ENCODE results near the gene CENPU. TPM values are rescaled to one million over a fixed set of nuclear protein-coding genes. Genes with fewer than 3 reads are reported as not detected.
"Not testable (repeated sequence)": the region's sequence is repeated elsewhere in the genome, so short reads cannot be mapped to it uniquely, and the experiment has no call there.

Gene CENPU
- total and polyA plus RNA-seq, 2 of the 8 experiments (the other 6 are each of a cell fraction or from before 2014, with no cell fraction given), result 32.1 to 122 TPM

DNA sequence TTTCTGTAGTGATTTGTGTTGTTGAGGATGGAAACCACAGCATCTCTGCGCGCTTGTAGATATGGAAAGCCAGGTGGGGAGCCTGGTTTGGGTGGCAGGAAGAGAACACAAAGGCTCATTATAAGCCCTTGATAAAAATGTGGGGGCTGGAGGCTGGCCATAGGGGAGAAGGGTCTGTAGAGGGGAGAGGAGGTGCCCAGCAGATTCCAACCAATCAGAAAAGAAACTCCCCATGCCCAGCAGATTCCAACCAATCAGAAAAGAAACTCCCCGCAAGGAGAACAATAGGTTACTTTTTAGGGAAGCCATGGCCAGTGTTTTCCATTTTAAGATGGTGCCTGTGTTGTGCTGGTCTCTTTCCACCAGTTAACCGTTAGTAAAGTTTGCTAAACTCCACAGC is 9.8 kb upstream of the CENPU start:
- H2BK15ac ChIP-seq (ENCODE audit: low read length), result no peak overlapping the region
- TF ChIP-seq PHF8 (conservative IDR thresholded peaks at IDR 0.05; ENCODE audit: low read depth, low read length), result no peak
- no peak overlapping the region for H2AK5ac ChIP-seq (ENCODE audit: low read depth, low read length)
- no peak overlapping the region for H3K23ac ChIP-seq (ENCODE audit: insufficient read length)
- no peak overlapping the region for H3K18ac ChIP-seq (ENCODE audit: extremely low read depth, low read length)
- 72% methylated on average over 4 of the region's 4 CpGs; no CpG with 5 or more reads in 1 of the 2 experiments for WGBS, 2 experiments (ENCODE audit: extremely low coverage in 1 of 2, insufficient coverage in 1 of 2, insufficient read length in 1 of 2, insufficient replicate concordance in 2 of 2, low coverage in 1 of 2, low lambda C conversion rate in 2 of 2, missing lambda C conversion rate in 1 of 2)
- no peak for FAIRE-seq
- H4K8ac ChIP-seq (ENCODE audit: extremely low read depth, insufficient read depth, low read length), result no peak overlapping the region
- POLR2A ChIA-PET (ENCODE audit: partially characterized antibody), result no interaction called here
- H3K4me3 ChIP-seq (ENCODE audit: extremely low read depth in 1 of 4, insufficient read depth in 2 of 4, low read depth in 3 of 4, low read length in 4 of 4), result no peak overlapping the region
- H3K4ac ChIP-seq (replicated peaks; ENCODE audit: insufficient read length, low read depth, low read length), result no peak overlapping the region
- no peak for DNase-seq (ENCODE audit: low read depth in 1 of 2, low spot score in 2 of 2)
- H3K4me1 ChIP-seq (replicated peaks in 1 of 4; ENCODE audit: control insufficient read depth in 3 of 4, insufficient read depth in 4 of 4, low read length in 3 of 4), result peaks cover 5 to 21% (median 13%) of the 10 kb centered on the region in 4 experiments
- H2AFZ ChIP-seq (ENCODE audit: low read length), result no peak overlapping the region
- H3K9ac ChIP-seq (replicated peaks in 1 of 4; ENCODE audit: extremely low read depth in 1 of 4, low read depth in 3 of 4, low read length in 3 of 4), result no peak overlapping the region
- H3K27ac ChIP-seq (ENCODE audit: low read depth, low read length), result no peak overlapping the region
- peaks cover 0 to 6% (median 0%) of the 10 kb centered on the region in 4 experiments; a peak in 1 of 8 replicates for H3K36me3 ChIP-seq (ENCODE audit: control insufficient read depth in 2 of 4, insufficient read depth in 4 of 4, low read length in 3 of 4)
- peaks cover 16% of the 10 kb centered on the region in 2 experiments for H3K9me3 ChIP-seq (ENCODE audit: insufficient read depth in 2 of 2, low read depth in 1 of 2, low read length in 1 of 2)
- no peaks in the 10 kb centered on the region for H3K79me2 ChIP-seq (ENCODE audit: control insufficient read depth in 1 of 2, insufficient read depth in 2 of 2, low read length in 2 of 2)
- no peaks in the 10 kb centered on the region for H3K79me1 ChIP-seq (ENCODE audit: low read depth, low read length)
- no peaks in the 10 kb centered on the region for H3K27me3 ChIP-seq (replicated peaks in 1 of 4; ENCODE audit: control insufficient read depth in 3 of 4, extremely low read depth in 1 of 4, insufficient read depth in 3 of 4, low read length in 3 of 4)
- no peaks in the 10 kb centered on the region for H4K20me1 ChIP-seq (replicated peaks in 1 of 2; ENCODE audit: control insufficient read depth in 1 of 2, insufficient read depth in 2 of 2, low read length in 2 of 2)
- H3K56ac ChIP-seq (replicated peaks; ENCODE audit: insufficient read length, low read depth, low read length), result no peak overlapping the region
- no peak overlapping the region for H2BK5ac ChIP-seq (ENCODE audit: low read depth, low read length)
- CTCF ChIA-PET (ENCODE audit: partially characterized antibody), result interaction anchor here (1.0 kb wide), 1 partner anchor 22 kb away, joined by 4 read pairs; no protein-coding TSS in a partner anchor
- H3K14ac ChIP-seq (ENCODE audit: insufficient read length), result no peak overlapping the region
- H2BK12ac ChIP-seq (ENCODE audit: low read depth, low read length), result no peak overlapping the region
- H3K23me2 ChIP-seq (ENCODE audit: low read depth, low read length), result no peaks in the 10 kb centered on the region
- no peak overlapping the region for H2BK20ac ChIP-seq (ENCODE audit: low read length)
- no peak overlapping the region for H4K91ac ChIP-seq (replicated peaks; ENCODE audit: insufficient read length, low read length)
- no peak overlapping the region for H4K5ac ChIP-seq (ENCODE audit: insufficient read length, low read depth, low read length)
- H3K4me2 ChIP-seq (ENCODE audit: insufficient read depth in 1 of 2, low read depth in 2 of 2, low read length in 2 of 2), result no peak overlapping the region
- H2BK120ac ChIP-seq (replicated peaks; ENCODE audit: low read depth, low read length), result no peak overlapping the region

DNA sequence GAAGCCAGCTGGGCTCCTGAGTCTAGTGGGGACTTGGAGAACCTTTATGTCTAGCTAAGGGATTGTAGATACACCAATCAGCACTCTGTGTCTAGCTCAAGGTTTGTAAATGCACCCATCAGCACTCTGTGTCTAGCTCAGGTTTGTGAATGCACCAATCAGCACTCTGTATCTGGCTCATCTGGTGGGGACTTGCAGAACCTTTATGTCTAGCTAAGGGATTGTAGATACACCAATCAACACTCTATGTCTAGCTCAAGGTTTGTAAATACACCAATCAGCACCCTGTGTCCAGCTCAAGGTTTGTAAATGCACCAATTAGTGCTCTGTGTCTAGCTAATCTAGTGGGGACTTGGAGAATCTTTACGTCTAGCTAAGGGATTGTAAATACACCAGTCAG is 7.8 kb upstream of the CENPU start:
- H3K4ac ChIP-seq (replicated peaks; ENCODE audit: insufficient read length, low read depth, low read length); FAIRE-seq; H3K23me2 ChIP-seq (ENCODE audit: low read depth, low read length); H2BK20ac ChIP-seq (ENCODE audit: low read length); DNase-seq (ENCODE audit: low read depth in 1 of 2, low spot score in 2 of 2); H3K18ac ChIP-seq (ENCODE audit: extremely low read depth, low read length); H4K5ac ChIP-seq (ENCODE audit: insufficient read length, low read depth, low read length); H4K8ac ChIP-seq (ENCODE audit: extremely low read depth, insufficient read depth, low read length); H2BK120ac ChIP-seq (replicated peaks; ENCODE audit: low read depth, low read length); POLR2A ChIA-PET (ENCODE audit: partially characterized antibody); H4K91ac ChIP-seq (replicated peaks; ENCODE audit: insufficient read length, low read length); H3K23ac ChIP-seq (ENCODE audit: insufficient read length); H2AK5ac ChIP-seq (ENCODE audit: low read depth, low read length); H3K14ac ChIP-seq (ENCODE audit: insufficient read length); H3K9ac ChIP-seq (replicated peaks in 1 of 4; ENCODE audit: extremely low read depth in 1 of 4, low read depth in 3 of 4, low read length in 3 of 4); H2BK15ac ChIP-seq (ENCODE audit: low read length); H2BK12ac ChIP-seq (ENCODE audit: low read depth, low read length); H4K20me1 ChIP-seq (replicated peaks in 1 of 2; ENCODE audit: control insufficient read depth in 1 of 2, insufficient read depth in 2 of 2, low read length in 2 of 2); H3K79me1 ChIP-seq (ENCODE audit: low read depth, low read length); H3K27me3 ChIP-seq (replicated peaks in 1 of 4; ENCODE audit: control insufficient read depth in 3 of 4, extremely low read depth in 1 of 4, insufficient read depth in 3 of 4, low read length in 3 of 4); H2AFZ ChIP-seq (ENCODE audit: low read length); H3K79me2 ChIP-seq (ENCODE audit: control insufficient read depth in 1 of 2, insufficient read depth in 2 of 2, low read length in 2 of 2); H2BK5ac ChIP-seq (ENCODE audit: low read depth, low read length); H3K4me3 ChIP-seq (ENCODE audit: extremely low read depth in 1 of 4, insufficient read depth in 2 of 4, low read depth in 3 of 4, low read length in 4 of 4); H3K4me1 ChIP-seq (replicated peaks in 1 of 4; ENCODE audit: control insufficient read depth in 3 of 4, insufficient read depth in 4 of 4, low read length in 3 of 4); H3K36me3 ChIP-seq (ENCODE audit: control insufficient read depth in 2 of 4, insufficient read depth in 4 of 4, low read length in 3 of 4); H3K27ac ChIP-seq (ENCODE audit: low read depth, low read length); H3K56ac ChIP-seq (replicated peaks; ENCODE audit: insufficient read length, low read depth, low read length); H3K4me2 ChIP-seq (ENCODE audit: insufficient read depth in 1 of 2, low read depth in 2 of 2, low read length in 2 of 2): not testable (repeated sequence)
- WGBS, 2 experiments (ENCODE audit: extremely low coverage in 1 of 2, insufficient coverage in 1 of 2, insufficient read length in 1 of 2, insufficient replicate concordance in 2 of 2, low coverage in 1 of 2, low lambda C conversion rate in 2 of 2, missing lambda C conversion rate in 1 of 2), result 100% methylated on average over 1 of the region's 1 CpG; no CpG with 5 or more reads in 1 of the 2 experiments
- CTCF ChIA-PET (ENCODE audit: partially characterized antibody), result interaction anchor here (0.6 to 1.6 kb wide), 7 partner anchors 124 to 1327 kb away, joined by 3 to 6 read pairs (median 3); partner anchors contain the start of gene TLR3
- peaks cover 16% of the 10 kb centered on the region in 2 experiments for H3K9me3 ChIP-seq (ENCODE audit: insufficient read depth in 2 of 2, low read depth in 1 of 2, low read length in 1 of 2)

Data from H1 (cell line).